IPS-15b (cell line): Measurements from ENCODE around the gene RBFA.

Experiments used
- H3K27me3 ChIP-seq: one replicate; pipeline ENCODE4 v1.6.1; 2013; ENCODE audit warnings: low read length; ENCODE audit not compliant: control insufficient read depth, insufficient read depth
- H3K36me3 ChIP-seq: one replicate; pipeline ENCODE4 v1.6.1; 2013; ENCODE audit warnings: low read length; ENCODE audit not compliant: control insufficient read depth, insufficient read depth
- H3K4me1 ChIP-seq: one replicate; pipeline ENCODE4 v1.6.1; 2013; ENCODE audit warnings: mild to moderate bottlenecking, low read length; ENCODE audit not compliant: control insufficient read depth, insufficient read depth
- H3K4me3 ChIP-seq: one replicate; pipeline ENCODE4 v1.5.1; 2013; ENCODE audit warnings: low read depth, low read length
- H3K9ac ChIP-seq: one replicate; pipeline ENCODE4 v1.6.1; 2013; ENCODE audit warnings: low read depth, mild to moderate bottlenecking, low read length
- H3K9me3 ChIP-seq: one replicate; pipeline ENCODE4 v1.6.1; 2013; ENCODE audit warnings: mild to moderate bottlenecking, low read length; ENCODE audit not compliant: control insufficient read depth, insufficient read depth

Gene RBFA

DNA sequence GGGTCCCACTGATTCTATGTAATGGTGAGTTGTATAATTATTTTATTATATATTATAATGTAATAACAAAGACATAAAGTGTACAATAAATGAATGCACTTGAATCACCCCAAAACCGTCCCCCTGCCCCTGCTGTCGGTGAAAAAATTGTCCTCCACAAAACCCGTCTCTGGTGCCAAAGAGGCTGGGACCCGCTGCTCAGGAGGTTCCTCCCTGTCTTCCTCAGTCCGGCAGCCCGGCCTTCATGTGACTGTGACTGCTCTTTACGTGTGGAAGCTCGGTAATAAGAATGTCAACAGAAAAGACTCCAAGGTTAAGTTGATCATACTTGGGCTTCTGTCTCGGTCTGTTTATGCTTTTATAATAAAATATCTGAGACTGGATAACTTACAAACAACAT lies 42.1 kb downstream of the RBFA start:
- no peaks in the 10 kb centered on the region for H3K27me3 ChIP-seq

GRCh38 chr18:80077873-80078272 lies 43.6 kb downstream of the RBFA start:
- Histone ChIP-seq H3K9ac (no peak overlapping the region), H3K4me1 (peaks cover 3% of the 10 kb centered on the region), H3K27me3 (no peaks in the 10 kb centered on the region), H3K9me3 (no peaks in the 10 kb centered on the region), H3K36me3 (no peaks in the 10 kb centered on the region), H3K4me3 (no peak overlapping the region)

More for the DNA sequence above, 42.1 kb downstream of the RBFA start:
- Histone ChIP-seq H3K4me1 (peaks cover 3% of the 10 kb centered on the region), H3K9ac (no peak overlapping the region), H3K36me3 (no peaks in the 10 kb centered on the region), H3K9me3 (no peaks in the 10 kb centered on the region), H3K4me3 (no peak overlapping the region)
